ENCODE measurements around the gene MAK. TPM values are rescaled to one million over a fixed set of nuclear protein-coding genes. Genes with fewer than 3 reads are reported as not detected.
"Not testable (repeated sequence)": the region's sequence is repeated elsewhere in the genome, so short reads cannot be mapped to it uniquely, and the experiment has no call there.

The MAK gene
- total RNA-seq, 2 experiments from 2014 or later, result 0.10 TPM; not detected in 1

- H2AFZ ChIP-seq (ENCODE audit: low read length), result peak overlapping the region; percentile 59; the same call in 1 of the 2 replicates
- POLR2A ChIA-PET, result interaction anchor here (0.7 to 3.2 kb wide), 8 partner anchors 14 to 198 kb away, joined by 3 to 20 read pairs (median 4); partner anchors contain the start of gene TMEM14B
- 0 out of 2 replicates have a peak, but pooled peaks have one; percentile 9 for TF ChIP-seq CTCF (conservative IDR thresholded peaks at IDR 0.05; ENCODE audit: low read length)
Observed at GRCh38 chr6:10720960-10721849, 117.1 kb downstream of the MAK start.

GRCh38 chr6:10720265-10720959, 117.9 kb downstream of the MAK start:
- Histone ChIP-seq H3K9me2 (ENCODE audit: insufficient read depth, low read length) (no peaks in the 10 kb centered on the region), H3K9me3 (ENCODE audit: low read length) (peaks cover 19% of the 10 kb centered on the region; the same call in 1 of the 2 replicates), H3K4me2 (ENCODE audit: low read length) (peak overlapping the region; percentile 58; the same call in 1 of the 2 replicates), H3K36me3 (ENCODE audit: insufficient read depth, low read length) (no peaks in the 10 kb centered on the region), H3K79me2 (ENCODE audit: insufficient read depth, low read depth, low read length) (no peaks in the 10 kb centered on the region), H4K20me1 (ENCODE audit: insufficient read depth, low read length) (no peaks in the 10 kb centered on the region), H3K4me3 (ENCODE audit: low read depth, low read length, poor library complexity, severe bottlenecking) (peak overlapping the region; percentile 54), H3K27ac (ENCODE audit: low read depth, low read length, poor library complexity, severe bottlenecking) (peak overlapping the region; percentile 27), H2AFZ (ENCODE audit: low read length) (peak overlapping the region; percentile 59; the same call in 1 of the 2 replicates), H3K4me1 (ENCODE audit: insufficient read depth, low read length, poor library complexity, severe bottlenecking) (peaks cover 27% of the 10 kb centered on the region)
- intact Hi-C loops (cut with micrococcal nuclease; ENCODE audit: unreplicated experiment), result no loop called here
- no TSS peak for BruUV-seq (replicated peaks)
- POLR2A ChIA-PET, result interaction anchor here (1.1 to 3.2 kb wide), 4 partner anchors 10 to 27 kb away, joined by 3 to 20 read pairs (median 4); partner anchors contain the start of gene TMEM14B
- no peak for DNase-seq (ENCODE audit: low spot score)
- no peak for TF ChIP-seq EZH2phosphoT487 (IDR thresholded peaks at IDR 0.05; ENCODE audit: borderline replicate concordance, low read depth, low read length)
- no peak for TF ChIP-seq CTCF (conservative IDR thresholded peaks at IDR 0.05; ENCODE audit: low read length)
- CTCF ChIA-PET (ENCODE audit: unreplicated experiment), result no interaction called here

More at GRCh38 chr6:10720960-10721849, 117.1 kb downstream of the MAK start:
- H3K9me2 ChIP-seq (ENCODE audit: insufficient read depth, low read length); H3K36me3 ChIP-seq (ENCODE audit: insufficient read depth, low read length); intact Hi-C loops (cut with micrococcal nuclease; ENCODE audit: unreplicated experiment); BruUV-seq (replicated peaks); H3K79me2 ChIP-seq (ENCODE audit: insufficient read depth, low read depth, low read length); H4K20me1 ChIP-seq (ENCODE audit: insufficient read depth, low read length): not testable (repeated sequence)
- peaks cover 27% of the 10 kb centered on the region for H3K4me1 ChIP-seq (ENCODE audit: insufficient read depth, low read length, poor library complexity, severe bottlenecking)
- peak overlapping the region; percentile 54 for H3K4me3 ChIP-seq (ENCODE audit: low read depth, low read length, poor library complexity, severe bottlenecking)
- peaks cover 19% of the 10 kb centered on the region; the same call in 1 of the 2 replicates for H3K9me3 ChIP-seq (ENCODE audit: low read length)
- peak overlapping the region; percentile 27 for H3K27ac ChIP-seq (ENCODE audit: low read depth, low read length, poor library complexity, severe bottlenecking)
- peak; percentile 28 for DNase-seq (ENCODE audit: low spot score)
- CTCF ChIA-PET (ENCODE audit: unreplicated experiment), result interaction anchor here (0.6 kb wide), 1 partner anchor 239 kb away, joined by 3 read pairs; no protein-coding TSS in a partner anchor
- peak overlapping the region; percentile 81 for H3K4me2 ChIP-seq (ENCODE audit: low read length)

All from OCI-LY7 (cell line).